SU-DHL-6 (cell line): ENCODE data around the gene CYLD.

Experiments
- H2AFZ ChIP-seq: fragments of 200-600 bp; sonication (generic); 2 replicates; pipeline ENCODE4 v1.6.1; 2014; ENCODE audit warnings: low read depth, mild to moderate bottlenecking, moderate library complexity, mixed read lengths, antibody characterized with exemption, low read length; ENCODE audit not compliant: severe bottlenecking
- H3F3A ChIP-seq: fragments of 200-600 bp; shearing (Covaris generic); 2 replicates; pipeline ENCODE4 v1.6.0; 2016; ENCODE audit warnings: antibody characterized with exemption, mild to moderate bottlenecking; ENCODE audit not compliant: insufficient read depth
- H3K27ac ChIP-seq: fragments of 200-600 bp; sonication (generic); 2 replicates; pipeline ENCODE4 v1.5.1; 2016; ENCODE audit warnings: low read depth, mild to moderate bottlenecking, low read length, moderate library complexity, mixed read lengths
- H3K27me3 ChIP-seq: fragments of 200-600 bp; sonication (generic), shearing (Covaris generic); 2 replicates; pipeline ENCODE4 v1.6.0; 2014; ENCODE audit warnings: mild to moderate bottlenecking, low read length
- H3K36me3 ChIP-seq: fragments of 200-600 bp; sonication (generic); 2 replicates; pipeline ENCODE4 v1.6.1; 2014; ENCODE audit warnings: mild to moderate bottlenecking, low read length, mixed read lengths
- H3K4me2 ChIP-seq: fragments of 300-600, 200-600 bp; shearing (Covaris generic), sonication (generic); 2 replicates; pipeline ENCODE4 v1.6.0; 2014; ENCODE audit warnings: low read length, low read depth, mild to moderate bottlenecking; ENCODE audit not compliant: poor library complexity, severe bottlenecking
- H3K4me3 ChIP-seq: fragments of 200-600 bp; sonication (generic); 2 replicates; pipeline ENCODE4 v1.5.1; 2014; ENCODE audit warnings: antibody characterized with exemption, low read length, mild to moderate bottlenecking, mixed read lengths; ENCODE audit not compliant: insufficient read depth, poor library complexity, severe bottlenecking
- H3K79me2 ChIP-seq: fragments of 200-600 bp; sonication (generic); 2 replicates; pipeline ENCODE4 v1.6.1; 2014; ENCODE audit warnings: mild to moderate bottlenecking, low read length, moderate library complexity; ENCODE audit not compliant: insufficient read depth
- H3K9ac ChIP-seq: fragments of 200-600 bp; sonication (generic); 2 replicates; pipeline ENCODE4 v1.7.0; 2014; ENCODE audit warnings: mild to moderate bottlenecking, low read length
- H3K9me2 ChIP-seq: fragments of 200-600 bp; sonication (generic); replicated peaks from 2 replicates; pipeline ENCODE4 v1.6.1; 2014; ENCODE audit warnings: low read length; ENCODE audit not compliant: insufficient read depth
- H3K9me3 ChIP-seq: fragments of 200-600 bp; sonication (generic); 2 replicates; pipeline ENCODE4 v1.6.1; 2014; ENCODE audit warnings: low read length, mixed read lengths; ENCODE audit not compliant: insufficient read depth
- H4K20me1 ChIP-seq: fragments of 200-600 bp; sonication (generic); 2 replicates; pipeline ENCODE4 v1.6.1; 2014; ENCODE audit warnings: low read depth, mild to moderate bottlenecking, antibody characterized with exemption, low read length, moderate library complexity, mixed read lengths
- EZH2phosphoT487 ChIP-seq: fragments of 200-600 bp; sonication (generic), shearing (Covaris generic); conservative IDR thresholded peaks from 2 replicates; pipeline ENCODE4 v1.6.1; 2018; ENCODE audit warnings: mild to moderate bottlenecking, antibody characterized with exemption, low read length, moderate library complexity, mixed read lengths
- TF ChIP-seq, protein P1 (sequence below): fragments of 200-600 bp; sonication (generic); IDR thresholded peaks from one replicate; pipeline ENCODE4 v1.5.1; 2017; ENCODE audit warnings: antibody characterized with exemption, mild to moderate bottlenecking, low read length, moderate library complexity; ENCODE audit not compliant: insufficient read depth, poor library complexity, severe bottlenecking

The CYLD gene

GRCh38 chr16:50828164-50828702 lies 86.3 kb downstream of the CYLD start:
- Histone ChIP-seq H3K4me2 (no peak overlapping the region), H3F3A (no peaks in the 10 kb centered on the region), H3K4me3 (no peak overlapping the region), H3K9ac (no peak overlapping the region), H3K9me2 (no peaks in the 10 kb centered on the region), H4K20me1 (no peaks in the 10 kb centered on the region), H3K79me2 (no peaks in the 10 kb centered on the region), H3K36me3 (no peaks in the 10 kb centered on the region), H3K27ac (no peak overlapping the region), H2AFZ (no peak overlapping the region), H3K27me3 (no peaks in the 10 kb centered on the region), H3K9me3 (no peaks in the 10 kb centered on the region)
- TF ChIP-seq, protein P1, sequence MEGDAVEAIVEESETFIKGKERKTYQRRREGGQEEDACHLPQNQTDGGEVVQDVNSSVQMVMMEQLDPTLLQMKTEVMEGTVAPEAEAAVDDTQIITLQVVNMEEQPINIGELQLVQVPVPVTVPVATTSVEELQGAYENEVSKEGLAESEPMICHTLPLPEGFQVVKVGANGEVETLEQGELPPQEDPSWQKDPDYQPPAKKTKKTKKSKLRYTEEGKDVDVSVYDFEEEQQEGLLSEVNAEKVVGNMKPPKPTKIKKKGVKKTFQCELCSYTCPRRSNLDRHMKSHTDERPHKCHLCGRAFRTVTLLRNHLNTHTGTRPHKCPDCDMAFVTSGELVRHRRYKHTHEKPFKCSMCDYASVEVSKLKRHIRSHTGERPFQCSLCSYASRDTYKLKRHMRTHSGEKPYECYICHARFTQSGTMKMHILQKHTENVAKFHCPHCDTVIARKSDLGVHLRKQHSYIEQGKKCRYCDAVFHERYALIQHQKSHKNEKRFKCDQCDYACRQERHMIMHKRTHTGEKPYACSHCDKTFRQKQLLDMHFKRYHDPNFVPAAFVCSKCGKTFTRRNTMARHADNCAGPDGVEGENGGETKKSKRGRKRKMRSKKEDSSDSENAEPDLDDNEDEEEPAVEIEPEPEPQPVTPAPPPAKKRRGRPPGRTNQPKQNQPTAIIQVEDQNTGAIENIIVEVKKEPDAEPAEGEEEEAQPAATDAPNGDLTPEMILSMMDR = no peak
- no peak for TF ChIP-seq EZH2phosphoT487

DNA sequence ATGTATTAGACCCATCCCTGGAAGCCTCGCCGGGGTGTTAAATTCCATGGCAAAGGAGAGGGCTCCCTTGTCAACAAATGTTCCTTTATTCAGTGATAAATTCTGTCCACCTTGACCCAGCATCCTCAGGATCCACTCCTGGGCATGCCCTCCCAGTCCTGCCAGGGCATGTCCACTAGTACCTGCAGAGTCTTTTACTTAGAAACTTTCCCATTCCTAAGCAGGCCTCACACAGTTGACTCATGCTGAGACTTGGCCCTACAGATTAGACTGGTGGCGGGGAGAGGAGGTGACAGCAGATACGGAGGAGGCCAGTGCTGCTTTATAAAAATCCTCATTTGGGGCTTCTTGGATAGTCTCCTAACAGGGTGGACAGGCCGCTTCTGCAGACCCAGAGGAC lies 88.8 kb downstream of the CYLD start:
- H3K79me2 ChIP-seq = no peaks in the 10 kb centered on the region
- H3K9me2 ChIP-seq = no peaks in the 10 kb centered on the region
- H3K4me2 ChIP-seq = no peak overlapping the region
- no peak for TF ChIP-seq EZH2phosphoT487
- TF ChIP-seq, protein P1 = no peak
- no peaks in the 10 kb centered on the region for H3K36me3 ChIP-seq
- H3F3A ChIP-seq = no peaks in the 10 kb centered on the region
- no peak overlapping the region for H3K9ac ChIP-seq
- no peak overlapping the region for H3K27ac ChIP-seq
- no peak overlapping the region for H3K4me3 ChIP-seq
- no peaks in the 10 kb centered on the region for H3K27me3 ChIP-seq
- no peaks in the 10 kb centered on the region for H3K9me3 ChIP-seq
- H2AFZ ChIP-seq = no peak overlapping the region
- H4K20me1 ChIP-seq = no peaks in the 10 kb centered on the region

- H3K79me2 ChIP-seq = no peaks in the 10 kb centered on the region
- H3K27me3 ChIP-seq = no peaks in the 10 kb centered on the region
- H3K36me3 ChIP-seq = no peaks in the 10 kb centered on the region
- H3K9me2 ChIP-seq = no peaks in the 10 kb centered on the region
- H3K9ac ChIP-seq = no peak overlapping the region
- H3K4me2 ChIP-seq = no peak overlapping the region
- no peak overlapping the region for H3K27ac ChIP-seq
- no peaks in the 10 kb centered on the region for H3F3A ChIP-seq
- H2AFZ ChIP-seq = no peak overlapping the region
- no peak overlapping the region for H3K4me3 ChIP-seq
- no peaks in the 10 kb centered on the region for H4K20me1 ChIP-seq
- TF ChIP-seq EZH2phosphoT487 = no peak
- TF ChIP-seq, protein P1 = no peak
- no peaks in the 10 kb centered on the region for H3K9me3 ChIP-seq
Measured at GRCh38 chr16:50831751-50832150, 89.9 kb downstream of the CYLD start.
